Measurements from ENCODE around the gene NUTF2.

Gene NUTF2

DNA sequence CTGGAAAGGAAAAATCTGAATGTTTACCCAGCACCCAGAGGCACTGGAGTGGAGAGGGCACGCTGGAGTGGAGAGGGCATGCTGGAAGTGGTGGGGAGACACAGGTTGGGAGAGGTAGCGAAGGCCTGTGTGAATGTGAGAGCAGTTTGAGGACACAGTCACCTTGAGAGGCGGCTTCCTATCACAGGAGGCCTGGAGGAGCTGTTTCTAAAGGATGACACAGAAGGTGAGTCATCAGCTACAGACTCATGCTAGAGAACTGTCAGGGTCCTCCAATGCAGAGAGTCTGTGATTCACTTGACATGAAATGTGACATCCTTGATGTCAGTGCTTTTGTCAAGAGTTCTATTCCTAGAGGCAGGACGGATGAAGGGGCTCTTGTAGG lies 71.1 kb downstream of the NUTF2 start:
- H3K27me3 Mint-ChIP-seq: no peaks in the 10 kb centered on the region
- H3K27ac Mint-ChIP-seq: peak overlapping the region; percentile 77
- peak; percentile 41 to 71 for ATAC-seq (replicated peaks)
- peaks cover 23 to 42% of the 10 kb centered on the region in 2 donors for H3K36me3 Mint-ChIP-seq
- H3K4me1 Mint-ChIP-seq: peaks cover 24 to 26% of the 10 kb centered on the region in 2 donors
- no peak for DNase-seq
- no peaks in the 10 kb centered on the region for H3K9me3 Mint-ChIP-seq
- no peak overlapping the region for H3K4me3 Mint-ChIP-seq

DNA sequence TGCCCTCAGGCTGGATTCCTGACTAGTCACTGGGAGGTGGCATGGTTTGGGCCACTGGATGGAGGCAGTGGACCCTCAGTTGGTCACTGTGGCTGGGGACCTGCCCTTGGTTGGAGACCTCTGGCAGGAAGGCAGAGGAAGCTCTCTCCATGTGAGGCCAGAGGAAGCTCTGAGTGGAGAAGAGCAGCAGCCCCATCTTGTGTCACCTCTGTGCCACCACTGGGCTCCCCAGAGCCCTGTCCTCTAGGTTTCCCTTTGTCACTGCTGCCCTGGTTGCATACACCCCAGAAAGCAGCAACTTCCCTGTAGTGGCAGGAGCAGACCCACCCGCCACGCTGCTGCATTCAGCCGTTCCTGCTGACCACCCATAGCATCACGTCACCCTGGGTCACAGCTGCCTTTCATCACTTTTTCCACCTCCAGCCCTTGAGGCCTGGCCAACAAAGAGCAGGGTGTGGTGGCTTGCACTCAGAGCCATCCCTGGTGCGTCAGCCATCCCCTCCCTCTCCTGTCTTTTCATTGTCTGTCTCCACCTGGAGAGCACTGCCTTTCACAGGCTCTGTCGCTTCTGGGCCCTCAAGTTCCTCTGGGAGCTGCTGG lies 73.0 kb downstream of the NUTF2 start:
- Mint-ChIP-seq H3K4me1 (peaks cover 25 to 38% of the 10 kb centered on the region in 2 donors), H3K27me3 (no peaks in the 10 kb centered on the region), H3K4me3 (no peak overlapping the region), H3K36me3 (peaks cover 20 to 35% of the 10 kb centered on the region in 2 donors), H3K27ac (no peak overlapping the region), H3K9me3 (no peaks in the 10 kb centered on the region)
- DNase-seq (no peak), ATAC-seq (replicated peaks) (no peak)
